SU-DHL-6 (cell line): ENCODE results near the gene HEATR3.

ENCODE experiments used
- H2AFZ ChIP-seq: fragments of 200-600 bp; sonication (generic); 2 replicates; pipeline ENCODE4 v1.6.1; 2014; ENCODE audit warnings: low read depth, mild to moderate bottlenecking, moderate library complexity, mixed read lengths, antibody characterized with exemption, low read length; ENCODE audit not compliant: severe bottlenecking
- H3F3A ChIP-seq: fragments of 200-600 bp; shearing (Covaris generic); 2 replicates; pipeline ENCODE4 v1.6.0; 2016; ENCODE audit warnings: antibody characterized with exemption, mild to moderate bottlenecking; ENCODE audit not compliant: insufficient read depth
- H3K27ac ChIP-seq: fragments of 200-600 bp; sonication (generic); 2 replicates; pipeline ENCODE4 v1.5.1; 2016; ENCODE audit warnings: low read depth, mild to moderate bottlenecking, low read length, moderate library complexity, mixed read lengths
- H3K27me3 ChIP-seq: fragments of 200-600 bp; sonication (generic), shearing (Covaris generic); 2 replicates; pipeline ENCODE4 v1.6.0; 2014; ENCODE audit warnings: mild to moderate bottlenecking, low read length
- H3K36me3 ChIP-seq: fragments of 200-600 bp; sonication (generic); 2 replicates; pipeline ENCODE4 v1.6.1; 2014; ENCODE audit warnings: mild to moderate bottlenecking, low read length, mixed read lengths
- H3K4me2 ChIP-seq: fragments of 300-600, 200-600 bp; shearing (Covaris generic), sonication (generic); 2 replicates; pipeline ENCODE4 v1.6.0; 2014; ENCODE audit warnings: low read length, low read depth, mild to moderate bottlenecking; ENCODE audit not compliant: poor library complexity, severe bottlenecking
- H3K4me3 ChIP-seq: fragments of 200-600 bp; sonication (generic); 2 replicates; pipeline ENCODE4 v1.5.1; 2014; ENCODE audit warnings: antibody characterized with exemption, low read length, mild to moderate bottlenecking, mixed read lengths; ENCODE audit not compliant: insufficient read depth, poor library complexity, severe bottlenecking
- H3K79me2 ChIP-seq: fragments of 200-600 bp; sonication (generic); 2 replicates; pipeline ENCODE4 v1.6.1; 2014; ENCODE audit warnings: mild to moderate bottlenecking, low read length, moderate library complexity; ENCODE audit not compliant: insufficient read depth
- H3K9ac ChIP-seq: fragments of 200-600 bp; sonication (generic); 2 replicates; pipeline ENCODE4 v1.7.0; 2014; ENCODE audit warnings: mild to moderate bottlenecking, low read length
- H3K9me2 ChIP-seq: fragments of 200-600 bp; sonication (generic); replicated peaks from 2 replicates; pipeline ENCODE4 v1.6.1; 2014; ENCODE audit warnings: low read length; ENCODE audit not compliant: insufficient read depth
- H3K9me3 ChIP-seq: fragments of 200-600 bp; sonication (generic); 2 replicates; pipeline ENCODE4 v1.6.1; 2014; ENCODE audit warnings: low read length, mixed read lengths; ENCODE audit not compliant: insufficient read depth
- H4K20me1 ChIP-seq: fragments of 200-600 bp; sonication (generic); 2 replicates; pipeline ENCODE4 v1.6.1; 2014; ENCODE audit warnings: low read depth, mild to moderate bottlenecking, antibody characterized with exemption, low read length, moderate library complexity, mixed read lengths
- CTCF ChIP-seq: fragments of 200-600 bp; sonication (generic); IDR thresholded peaks from one replicate; pipeline ENCODE4 v1.5.1; 2017; ENCODE audit warnings: antibody characterized with exemption, mild to moderate bottlenecking, low read length, moderate library complexity; ENCODE audit not compliant: insufficient read depth, poor library complexity, severe bottlenecking
- EZH2phosphoT487 ChIP-seq: fragments of 200-600 bp; sonication (generic), shearing (Covaris generic); conservative IDR thresholded peaks from 2 replicates; pipeline ENCODE4 v1.6.1; 2018; ENCODE audit warnings: mild to moderate bottlenecking, antibody characterized with exemption, low read length, moderate library complexity, mixed read lengths

The HEATR3 gene

GRCh38 chr16:50043358-50043757 lies 22.4 kb upstream of the HEATR3 start:
- Histone ChIP-seq H3F3A (no peaks in the 10 kb centered on the region), H2AFZ (no peak overlapping the region), H3K79me2 (no peaks in the 10 kb centered on the region), H4K20me1 (no peaks in the 10 kb centered on the region), H3K4me3 (no peak overlapping the region), H3K27me3 (no peaks in the 10 kb centered on the region), H3K4me2 (no peak overlapping the region), H3K9me2 (no peaks in the 10 kb centered on the region), H3K27ac (no peak overlapping the region), H3K9ac (no peak overlapping the region), H3K9me3 (no peaks in the 10 kb centered on the region), H3K36me3 (no peaks in the 10 kb centered on the region)
- TF ChIP-seq CTCF: no peak
- TF ChIP-seq EZH2phosphoT487: no peak

GRCh38 chr16:50045412-50045811 lies 20.4 kb upstream of the HEATR3 start:
- TF ChIP-seq EZH2phosphoT487: no peak
- Histone ChIP-seq H3K36me3 (no peaks in the 10 kb centered on the region), H4K20me1 (no peaks in the 10 kb centered on the region), H3K27ac (no peak overlapping the region), H3F3A (no peaks in the 10 kb centered on the region), H3K79me2 (no peaks in the 10 kb centered on the region), H3K4me3 (no peak overlapping the region), H3K4me2 (no peak overlapping the region), H3K9me3 (no peaks in the 10 kb centered on the region), H3K9me2 (no peaks in the 10 kb centered on the region), H2AFZ (no peak overlapping the region), H3K9ac (no peak overlapping the region), H3K27me3 (no peaks in the 10 kb centered on the region)

- Histone ChIP-seq H3K79me2 (no peaks in the 10 kb centered on the region), H3K9me2 (no peaks in the 10 kb centered on the region), H3K9ac (no peak overlapping the region), H3K4me3 (no peak overlapping the region), H3K36me3 (no peaks in the 10 kb centered on the region), H3K27me3 (no peaks in the 10 kb centered on the region), H2AFZ (no peak overlapping the region), H3K27ac (no peak overlapping the region), H4K20me1 (no peaks in the 10 kb centered on the region), H3F3A (no peaks in the 10 kb centered on the region), H3K9me3 (no peaks in the 10 kb centered on the region), H3K4me2 (no peak overlapping the region)
- TF ChIP-seq EZH2phosphoT487: no peak
- TF ChIP-seq CTCF: no peak
These were observed 18.9 kb upstream of the HEATR3 start for GRCh38 chr16:50046853-50047252.

- Histone ChIP-seq H3K9me3 (no peaks in the 10 kb centered on the region), H2AFZ (no peak overlapping the region), H3K27me3 (no peaks in the 10 kb centered on the region), H4K20me1 (no peaks in the 10 kb centered on the region), H3K36me3 (no peaks in the 10 kb centered on the region), H3K9me2 (no peaks in the 10 kb centered on the region), H3K4me3 (no peak overlapping the region), H3F3A (no peaks in the 10 kb centered on the region), H3K27ac (no peak overlapping the region), H3K4me2 (no peak overlapping the region), H3K79me2 (no peaks in the 10 kb centered on the region), H3K9ac (no peak overlapping the region)
- TF ChIP-seq EZH2phosphoT487: no peak
- TF ChIP-seq CTCF: no peak
These were observed 17.9 kb upstream of the HEATR3 start for GRCh38 chr16:50047864-50048263.
